Mesenchymal stem cell (in vitro differentiated cells and primary cell): ENCODE measurements around the gene PAQR6.

Source experiments
- DNase-seq: peaks from one replicate; pipeline ENCODE4 v3.0.0-alpha.2; 2013
- H2AFZ ChIP-seq: one replicate; pipeline ENCODE4 v1.6.1; 2013; ENCODE audit warnings: low read depth, mild to moderate bottlenecking, control low read depth, inconsistent platforms, low read length, moderate library complexity
- H2AK5ac ChIP-seq: 2 replicates; pipeline ENCODE4 v1.6.1; 2013; ENCODE audit warnings: low read length, moderate library complexity, mild to moderate bottlenecking, inconsistent platforms; ENCODE audit not compliant: severe bottlenecking
- H2BK120ac ChIP-seq: one replicate; pipeline ENCODE4 v1.6.1; 2013; ENCODE audit warnings: low read depth, mild to moderate bottlenecking, inconsistent platforms, low read length, moderate library complexity
- H2BK12ac ChIP-seq, 2 experiments: one replicate each; pipeline ENCODE4 v1.6.1; 2013; ENCODE audit warnings: inconsistent platforms in 2 of 2, low read length in 2 of 2, mild to moderate bottlenecking in 2 of 2, moderate library complexity in 2 of 2, control low read depth in 1 of 2
- H2BK15ac ChIP-seq: one replicate; pipeline ENCODE4 v1.6.1; 2013; ENCODE audit warnings: mild to moderate bottlenecking, low read depth, inconsistent platforms; ENCODE audit not compliant: poor library complexity, severe bottlenecking
- H2BK5ac ChIP-seq: 2 replicates; pipeline ENCODE4 v1.6.1; 2013; ENCODE audit warnings: low read depth, mild to moderate bottlenecking, low read length, control low read depth, inconsistent platforms; ENCODE audit not compliant: poor library complexity, severe bottlenecking
- H3K14ac ChIP-seq, 2 experiments: one replicate each; pipeline ENCODE4 v1.6.1; 2013; ENCODE audit warnings: inconsistent platforms in 2 of 2, low read length in 2 of 2, control low read depth in 1 of 2, mild to moderate bottlenecking in 1 of 2, moderate library complexity in 1 of 2
- H3K18ac ChIP-seq, 2 experiments: one replicate each; pipeline ENCODE4 v1.6.1; 2013; ENCODE audit warnings: inconsistent platforms in 2 of 2, low read length in 2 of 2, control low read depth in 1 of 2, low read depth in 1 of 2, mild to moderate bottlenecking in 1 of 2
- H3K23ac ChIP-seq, 2 experiments: one replicate each; pipeline ENCODE4 v1.6.1; 2013; ENCODE audit warnings: inconsistent platforms in 2 of 2, low read length in 2 of 2, mild to moderate bottlenecking in 2 of 2, moderate library complexity in 2 of 2, control low read depth in 1 of 2
- H3K27ac ChIP-seq: 2 replicates; pipeline ENCODE4 v1.5.1; 2013; ENCODE audit warnings: mild to moderate bottlenecking, moderate library complexity, low read length, control low read depth, inconsistent platforms; ENCODE audit not compliant: poor library complexity, severe bottlenecking
- H3K27me3 ChIP-seq, 2 experiments: 2 replicates each; pipeline versions ENCODE4 v1.6.1 to v1.7.0; 2013; ENCODE audit warnings: low read length in 2 of 2, mild to moderate bottlenecking in 2 of 2, moderate library complexity in 2 of 2, control low read depth in 1 of 2, inconsistent platforms in 1 of 2; ENCODE audit not compliant: control insufficient read depth in 1 of 2, insufficient read depth in 1 of 2
- H3K36me3 ChIP-seq, 2 experiments: 2 replicates each; pipeline versions ENCODE4 v1.6.1 to v1.7.0; 2013; ENCODE audit warnings: low read length in 2 of 2, control low read depth in 1 of 2, inconsistent platforms in 1 of 2, low read depth in 1 of 2, mild to moderate bottlenecking in 1 of 2; ENCODE audit not compliant: insufficient read depth in 2 of 2, control insufficient read depth in 1 of 2
- H3K4ac ChIP-seq, 2 experiments: one replicate each; pipeline ENCODE4 v1.6.1; 2013; ENCODE audit warnings: inconsistent platforms in 2 of 2, low read length in 2 of 2, mild to moderate bottlenecking in 2 of 2, moderate library complexity in 2 of 2, control low read depth in 1 of 2, low read depth in 1 of 2
- H3K4me1 ChIP-seq: 2 replicates; pipeline ENCODE4 v1.6.1; 2013; ENCODE audit warnings: low read depth, low read length, control low read depth; ENCODE audit not compliant: control insufficient read depth, insufficient read depth
- H3K4me2 ChIP-seq: 2 replicates; pipeline ENCODE4 v1.6.1; 2013; ENCODE audit warnings: low read length, mild to moderate bottlenecking, inconsistent platforms; ENCODE audit not compliant: poor library complexity, severe bottlenecking
- H3K4me3 ChIP-seq, 2 experiments: 2 replicates each; pipeline versions ENCODE4 v1.5.1 to v1.7.0; 2013; ENCODE audit warnings: low read length in 2 of 2, mild to moderate bottlenecking in 2 of 2, control low read depth in 1 of 2, low read depth in 1 of 2; ENCODE audit not compliant: insufficient read depth in 1 of 2
- H3K79me1 ChIP-seq: replicated peaks from 2 replicates; pipeline ENCODE4 v1.6.1; 2013; ENCODE audit warnings: mild to moderate bottlenecking, control low read depth, low read length, inconsistent platforms; ENCODE audit not compliant: poor library complexity, severe bottlenecking
- H3K9ac ChIP-seq: 2 replicates; pipeline ENCODE4 v1.7.0; 2013; ENCODE audit warnings: mild to moderate bottlenecking, low read length, moderate library complexity
- H3K9me3 ChIP-seq: 2 replicates; pipeline ENCODE4 v1.7.0; 2013; ENCODE audit warnings: mild to moderate bottlenecking, low read length; ENCODE audit not compliant: control insufficient read depth
- H4K8ac ChIP-seq: one replicate; pipeline ENCODE4 v1.6.1; 2013; ENCODE audit warnings: inconsistent platforms, mild to moderate bottlenecking, low read length, moderate library complexity
- H4K91ac ChIP-seq: one replicate; pipeline ENCODE4 v1.6.1; 2013; ENCODE audit warnings: mild to moderate bottlenecking, low read length, inconsistent platforms
- WGBS: methylation state at CpG from one replicate; pipeline ENCODE4 v1.1.7; 2013; ENCODE audit warnings: mixed read lengths; 5-methylcytosine and 5-hydroxymethylcytosine counted together

Gene PAQR6

GRCh38 chr1:156211243-156211642 lies 36.6 kb downstream of the PAQR6 start:
- Histone ChIP-seq H2BK12ac (no peak overlapping the region), H3K4me1 (peaks cover 8% of the 10 kb centered on the region), H3K4ac (no peak overlapping the region), H3K27ac (no peak overlapping the region), H2AFZ (no peak overlapping the region), H3K9ac (no peak overlapping the region), H2BK120ac (no peak overlapping the region), H3K23ac (no peak overlapping the region), H3K27me3 (no peaks in the 10 kb centered on the region), H3K14ac (no peak overlapping the region), H3K36me3 (peaks cover 31 to 58% of the 10 kb centered on the region in 2 experiments), H4K8ac (no peak overlapping the region), H3K9me3 (no peaks in the 10 kb centered on the region), H3K4me2 (no peak overlapping the region), H3K79me1 (peaks cover 12% of the 10 kb centered on the region), H2BK15ac (no peak overlapping the region), H3K18ac (no peak overlapping the region), H3K4me3 (no peak overlapping the region), H4K91ac (no peak overlapping the region), H2BK5ac (no peak overlapping the region), H2AK5ac (no peak overlapping the region)
- 94% methylated on average over 3 of the region's 3 CpGs for WGBS
- no peak for DNase-seq

GRCh38 chr1:156204686-156205085 lies 43.2 kb downstream of the PAQR6 start:
- no peak overlapping the region for H2AK5ac ChIP-seq
- H2BK120ac ChIP-seq = no peak overlapping the region
- no peak overlapping the region for H3K14ac ChIP-seq
- no peak overlapping the region for H2BK15ac ChIP-seq
- H3K79me1 ChIP-seq = peaks cover 24% of the 10 kb centered on the region
- H2BK12ac ChIP-seq = no peak overlapping the region
- no peak for DNase-seq
- no peak overlapping the region for H3K18ac ChIP-seq
- no peak overlapping the region for H3K9ac ChIP-seq
- 94% methylated on average over 3 of the region's 3 CpGs for WGBS
- no peak overlapping the region for H2AFZ ChIP-seq
- no peak overlapping the region for H3K4me2 ChIP-seq
- no peak overlapping the region for H2BK5ac ChIP-seq
- no peak overlapping the region for H3K27ac ChIP-seq
- no peak overlapping the region for H4K91ac ChIP-seq
- H3K4me1 ChIP-seq = peaks cover 2% of the 10 kb centered on the region
- no peak overlapping the region for H4K8ac ChIP-seq
- H3K23ac ChIP-seq = no peak overlapping the region
- no peaks in the 10 kb centered on the region for H3K27me3 ChIP-seq
- no peak overlapping the region for H3K4me3 ChIP-seq
- H3K36me3 ChIP-seq = peaks cover 26 to 59% of the 10 kb centered on the region in 2 experiments
- no peaks in the 10 kb centered on the region for H3K9me3 ChIP-seq
- no peak overlapping the region for H3K4ac ChIP-seq

GRCh38 chr1:156203331-156203730 lies 44.5 kb downstream of the PAQR6 start:
- H2BK120ac ChIP-seq = no peak overlapping the region
- no peak overlapping the region for H4K91ac ChIP-seq
- no peak overlapping the region for H2AK5ac ChIP-seq
- H2BK12ac ChIP-seq = no peak overlapping the region
- H3K9ac ChIP-seq = peak overlapping the region; percentile 24
- no peak overlapping the region for H4K8ac ChIP-seq
- no peak overlapping the region for H3K27ac ChIP-seq
- H2BK15ac ChIP-seq = no peak overlapping the region
- H3K27me3 ChIP-seq = no peaks in the 10 kb centered on the region
- no peak overlapping the region for H2AFZ ChIP-seq
- peaks cover 6% of the 10 kb centered on the region for H3K4me1 ChIP-seq
- no peak overlapping the region for H3K18ac ChIP-seq
- H3K9me3 ChIP-seq = no peaks in the 10 kb centered on the region
- no peak overlapping the region for H2BK5ac ChIP-seq
- H3K23ac ChIP-seq = no peak overlapping the region
- H3K4ac ChIP-seq = no peak overlapping the region
- H3K4me3 ChIP-seq = no peak overlapping the region
- H3K36me3 ChIP-seq = peaks cover 30 to 55% of the 10 kb centered on the region in 2 experiments
- peaks cover 34% of the 10 kb centered on the region for H3K79me1 ChIP-seq
- no peak overlapping the region for H3K4me2 ChIP-seq
- peak; percentile 28 for DNase-seq
- no peak overlapping the region for H3K14ac ChIP-seq

- H2BK12ac ChIP-seq = no peak overlapping the region
- H3K36me3 ChIP-seq = peaks cover 21 to 56% of the 10 kb centered on the region in 2 experiments
- H4K91ac ChIP-seq = no peak overlapping the region
- H2AFZ ChIP-seq = no peak overlapping the region
- H2AK5ac ChIP-seq = no peak overlapping the region
- H3K9me3 ChIP-seq = no peaks in the 10 kb centered on the region
- no peak overlapping the region for H3K4me2 ChIP-seq
- H3K27ac ChIP-seq = no peak overlapping the region
- no peak overlapping the region for H3K18ac ChIP-seq
- H2BK5ac ChIP-seq = no peak overlapping the region
- no peak overlapping the region for H3K9ac ChIP-seq
- H3K27me3 ChIP-seq = no peaks in the 10 kb centered on the region
- H3K4ac ChIP-seq = no peak overlapping the region
- H4K8ac ChIP-seq = no peak overlapping the region
- H2BK120ac ChIP-seq = no peak overlapping the region
- H3K4me1 ChIP-seq = peaks cover 6% of the 10 kb centered on the region
- DNase-seq = no peak
- no peak overlapping the region for H3K23ac ChIP-seq
- no peak overlapping the region for H3K14ac ChIP-seq
- H3K79me1 ChIP-seq = peaks cover 42% of the 10 kb centered on the region
- over 99% methylated on average over 7 of the region's 8 CpGs for WGBS
- no peak overlapping the region for H3K4me3 ChIP-seq
- H2BK15ac ChIP-seq = no peak overlapping the region
These were observed 47.8 kb downstream of the PAQR6 start for GRCh38 chr1:156200044-156200443.
